GM12878 (cell line): Measurements from ENCODE around the gene MUC5B.

Source experiments
- EP300 ChIP-seq, 2 experiments: fragments of 150-350 bp in 1 of 2; IDR thresholded peaks; 2 replicates each; pipeline ENCODE4 v1.6.1; 2011 to 2012; ENCODE audit warnings: low read depth in 2 of 2, low read length in 2 of 2, borderline replicate concordance in 1 of 2, improper control_type of control experiment in 1 of 2, inconsistent platforms in 1 of 2; ENCODE audit not compliant: control insufficient read depth in 1 of 2
- FOXK2 ChIP-seq: fragments of 450-650 bp; IDR thresholded peaks from 2 replicates; pipeline ENCODE4 v1.6.1; 2017; ENCODE audit warnings: mild to moderate bottlenecking, moderate library complexity
- JUND ChIP-seq: IDR thresholded peaks from 2 replicates; pipeline ENCODE4 v1.6.1; 2012; ENCODE audit warnings: low read depth, mild to moderate bottlenecking, low read length, improper control_type of control experiment, moderate library complexity
- POLR2AphosphoS5 ChIP-seq: IDR thresholded peaks from 2 replicates; pipeline ENCODE4 v1.6.1; 2011; ENCODE audit warnings: mild to moderate bottlenecking, low read length, inconsistent platforms
- RFX5 ChIP-seq: IDR thresholded peaks from 2 replicates; pipeline ENCODE4 v1.6.1; 2011; ENCODE audit warnings: low read depth, low read length, improper control_type of control experiment
- SIN3A ChIP-seq: IDR thresholded peaks from 2 replicates; pipeline ENCODE4 v1.6.1; 2012; ENCODE audit warnings: low read depth, low read length, improper control_type of control experiment
- SMAD1 ChIP-seq: fragments of 450-650 bp; IDR thresholded peaks from 2 replicates; pipeline ENCODE4 v1.6.1; 2018; ENCODE audit warnings: mild to moderate bottlenecking, low read depth; ENCODE audit not compliant: partially characterized antibody
- SMARCA5 ChIP-seq: fragments of 450-650 bp; IDR thresholded peaks from 2 replicates; pipeline ENCODE4 v1.6.1; 2017; ENCODE audit warnings: mild to moderate bottlenecking
- TF ChIP-seq, protein P1 (sequence below), 3 experiments: IDR thresholded peaks in 2 of 3; conservative IDR thresholded peaks in 1 of 3; 2 replicates each; pipeline ENCODE4 v1.5.1; 2011; ENCODE audit warnings: low read depth in 3 of 3, low read length in 3 of 3, mild to moderate bottlenecking in 3 of 3, control low read depth in 2 of 3, moderate library complexity in 2 of 3, inconsistent platforms in 1 of 3, mixed read lengths in 1 of 3; ENCODE audit not compliant: control insufficient read depth in 2 of 3, insufficient read depth in 1 of 3; ENCODE audit errors: extremely low read depth in 1 of 3
- TF ChIP-seq, protein P2 (sequence below): IDR thresholded peaks from 2 replicates; pipeline ENCODE4 v1.6.1; 2012; ENCODE audit warnings: low read depth, low read length, improper control_type of control experiment

DNA sequence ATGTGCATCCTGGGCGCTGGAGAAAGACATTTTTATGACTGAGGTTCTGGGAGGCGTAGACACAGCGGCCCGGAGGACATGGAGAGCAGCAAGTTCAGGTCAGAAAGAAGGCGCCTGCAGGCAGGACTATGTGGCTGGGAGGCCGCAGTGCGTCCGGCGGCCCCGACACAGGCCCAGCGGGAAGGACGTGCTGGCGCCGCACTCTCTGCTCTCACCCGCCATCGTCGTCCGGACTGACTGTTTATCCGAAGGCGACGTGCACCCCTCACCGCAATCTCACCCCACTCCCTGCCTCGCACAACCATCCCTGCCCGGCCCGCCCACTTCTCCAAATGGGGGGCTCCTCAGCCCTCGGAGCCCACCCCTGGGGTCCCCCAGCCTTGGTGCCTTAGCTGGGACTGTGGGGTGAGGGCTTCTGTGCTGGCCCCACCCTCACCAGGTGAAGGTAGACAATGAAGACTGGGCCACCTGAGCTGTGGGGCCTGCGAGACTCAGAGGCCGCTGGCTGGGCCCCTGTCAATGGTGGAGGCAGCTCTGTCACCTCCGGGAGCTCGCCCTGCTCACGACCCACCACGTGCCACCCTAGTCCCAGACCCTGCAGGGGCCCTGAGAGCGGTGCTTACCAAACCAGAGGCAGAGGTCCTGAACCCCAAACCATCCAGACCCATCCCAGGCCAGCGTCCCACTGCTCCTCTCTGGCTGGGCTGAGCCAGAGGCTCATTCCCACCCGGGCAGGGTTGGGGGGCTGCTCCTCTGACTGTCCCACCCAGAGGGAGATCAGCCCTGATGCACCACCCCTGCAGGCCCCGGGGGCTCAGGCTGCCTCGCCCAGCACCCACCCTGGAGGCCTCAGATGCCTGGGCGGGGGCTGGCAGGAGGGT lies 16.2 kb upstream of the MUC5B start:
- TF ChIP-seq, protein P1, sequence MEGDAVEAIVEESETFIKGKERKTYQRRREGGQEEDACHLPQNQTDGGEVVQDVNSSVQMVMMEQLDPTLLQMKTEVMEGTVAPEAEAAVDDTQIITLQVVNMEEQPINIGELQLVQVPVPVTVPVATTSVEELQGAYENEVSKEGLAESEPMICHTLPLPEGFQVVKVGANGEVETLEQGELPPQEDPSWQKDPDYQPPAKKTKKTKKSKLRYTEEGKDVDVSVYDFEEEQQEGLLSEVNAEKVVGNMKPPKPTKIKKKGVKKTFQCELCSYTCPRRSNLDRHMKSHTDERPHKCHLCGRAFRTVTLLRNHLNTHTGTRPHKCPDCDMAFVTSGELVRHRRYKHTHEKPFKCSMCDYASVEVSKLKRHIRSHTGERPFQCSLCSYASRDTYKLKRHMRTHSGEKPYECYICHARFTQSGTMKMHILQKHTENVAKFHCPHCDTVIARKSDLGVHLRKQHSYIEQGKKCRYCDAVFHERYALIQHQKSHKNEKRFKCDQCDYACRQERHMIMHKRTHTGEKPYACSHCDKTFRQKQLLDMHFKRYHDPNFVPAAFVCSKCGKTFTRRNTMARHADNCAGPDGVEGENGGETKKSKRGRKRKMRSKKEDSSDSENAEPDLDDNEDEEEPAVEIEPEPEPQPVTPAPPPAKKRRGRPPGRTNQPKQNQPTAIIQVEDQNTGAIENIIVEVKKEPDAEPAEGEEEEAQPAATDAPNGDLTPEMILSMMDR (IDR thresholded peaks at IDR 0.05 in 2 of 3, conservative IDR thresholded peaks at IDR 0.05 in 1 of 3; ENCODE audit: control insufficient read depth in 2 of 3, extremely low read depth in 1 of 3, insufficient read depth in 1 of 3, low read depth in 3 of 3, low read length in 3 of 3) = no peak
- TF ChIP-seq FOXK2 (no peak), SIN3A (no peak), SMAD1 (no peak), JUND (no peak), POLR2AphosphoS5 (no peak), RFX5 (no peak), SMARCA5 (no peak), EP300 (IDR thresholded peaks at IDR 0.05; ENCODE audit: borderline replicate concordance in 1 of 2, control insufficient read depth in 1 of 2, low read depth in 2 of 2, low read length in 2 of 2) (no peak)
- TF ChIP-seq, protein P2, sequence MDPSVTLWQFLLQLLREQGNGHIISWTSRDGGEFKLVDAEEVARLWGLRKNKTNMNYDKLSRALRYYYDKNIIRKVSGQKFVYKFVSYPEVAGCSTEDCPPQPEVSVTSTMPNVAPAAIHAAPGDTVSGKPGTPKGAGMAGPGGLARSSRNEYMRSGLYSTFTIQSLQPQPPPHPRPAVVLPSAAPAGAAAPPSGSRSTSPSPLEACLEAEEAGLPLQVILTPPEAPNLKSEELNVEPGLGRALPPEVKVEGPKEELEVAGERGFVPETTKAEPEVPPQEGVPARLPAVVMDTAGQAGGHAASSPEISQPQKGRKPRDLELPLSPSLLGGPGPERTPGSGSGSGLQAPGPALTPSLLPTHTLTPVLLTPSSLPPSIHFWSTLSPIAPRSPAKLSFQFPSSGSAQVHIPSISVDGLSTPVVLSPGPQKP = no peak
